Stimulated activated CD4-positive, alpha-beta T cell treated with anti-CD3 and anti-CD28 coated beads, Interleukin-1b, Interleukin-23, amount 100 ng/mL, for 48 hours (primary cell): Measurements from ENCODE around the gene RAB27A.
A peak's percentile ranks its signal among the peaks of the same experiment; 100 is the strongest.
"Not testable (repeated sequence)": the region's sequence is repeated elsewhere in the genome, so short reads cannot be mapped to it uniquely, and the experiment has no call there.

Experiments
- DNase-seq: peaks from one replicate; pipeline ENCODE4 v3.0.0-alpha.2; 2020

RAB27A gene

DNA sequence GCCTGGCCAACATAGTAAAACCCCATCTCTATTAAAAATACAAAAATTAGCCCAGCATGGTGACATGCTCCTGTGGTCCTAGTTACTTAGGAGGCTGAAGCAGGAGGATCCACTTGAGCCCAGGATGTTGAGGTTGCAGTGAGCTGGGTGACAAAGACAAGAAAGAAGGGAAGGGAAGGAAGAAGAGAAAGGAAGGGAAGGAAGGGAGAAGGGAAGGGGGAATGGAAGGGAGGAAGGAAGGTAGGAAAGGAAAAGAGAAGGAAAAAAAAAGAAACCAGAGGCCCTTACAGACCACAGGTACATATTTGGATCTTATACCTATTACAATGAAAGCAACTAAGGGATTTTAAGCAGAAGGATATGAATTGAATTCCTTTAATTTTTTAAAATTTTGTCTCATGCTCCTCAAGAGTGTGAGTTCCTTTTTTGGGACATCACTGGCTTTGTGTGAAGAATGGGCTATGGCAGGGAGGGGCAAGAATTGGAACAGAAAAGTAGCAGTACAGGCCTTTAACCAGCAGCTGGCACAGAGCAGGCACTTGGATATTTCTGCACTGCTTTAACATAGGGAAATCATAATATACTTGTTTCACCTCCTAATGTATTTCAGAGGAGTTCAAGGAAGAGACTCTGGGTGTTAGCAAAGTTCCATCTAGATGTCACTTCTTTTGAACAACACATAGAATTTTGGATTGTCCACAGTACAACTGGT, 7.9 kb downstream of the RAB27A start:
- DNase-seq = no peak

DNA sequence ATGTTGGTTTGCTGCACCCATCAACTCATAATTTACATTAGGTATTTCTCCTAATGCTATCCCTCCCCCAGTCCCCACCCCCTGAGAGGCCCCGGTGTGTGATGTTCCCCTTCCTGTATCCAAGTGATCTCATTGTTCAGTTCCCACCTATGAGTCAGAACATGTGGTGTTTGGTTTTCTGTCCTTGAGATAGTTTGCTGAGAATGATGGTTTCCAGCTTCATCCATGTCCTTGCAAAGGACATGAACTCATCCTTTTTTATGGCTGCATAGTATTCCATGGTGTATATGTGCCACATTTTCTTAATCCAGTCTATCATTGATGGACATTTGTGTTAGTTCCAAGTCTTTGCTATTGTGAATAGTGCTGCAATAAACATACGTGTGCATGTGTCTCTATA, 9.0 kb downstream of the RAB27A start:
- peak; percentile 48 for DNase-seq

DNA sequence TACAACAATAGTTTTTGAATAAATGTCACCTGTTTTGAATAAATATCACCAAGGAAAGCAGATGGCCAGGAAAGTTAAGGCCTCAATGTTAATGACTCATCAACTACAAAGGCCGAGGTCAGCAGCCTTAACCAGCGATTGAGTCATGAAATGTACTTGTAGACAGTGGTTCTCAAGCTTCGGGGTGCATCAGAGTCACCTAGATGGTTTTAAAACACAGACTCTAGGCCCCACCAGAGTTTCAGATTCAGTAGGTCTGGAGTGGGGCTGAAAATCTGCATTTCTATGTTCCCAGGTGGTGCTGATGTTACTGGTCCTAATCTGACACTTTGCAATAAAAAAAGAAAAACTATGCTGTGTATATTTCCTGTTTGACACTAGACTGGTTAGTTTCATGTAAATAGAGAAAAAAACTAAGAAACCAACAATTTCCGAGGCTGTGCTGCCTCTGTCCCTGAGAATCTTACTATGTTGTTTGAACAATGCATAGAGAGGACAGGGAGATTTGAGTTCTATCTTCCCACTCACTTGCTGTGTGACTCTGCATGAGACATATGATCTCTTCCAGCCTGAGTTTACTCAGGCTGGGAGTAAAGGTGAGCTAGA, 9.8 kb downstream of the RAB27A start:
- peak; percentile 71 for DNase-seq

DNA sequence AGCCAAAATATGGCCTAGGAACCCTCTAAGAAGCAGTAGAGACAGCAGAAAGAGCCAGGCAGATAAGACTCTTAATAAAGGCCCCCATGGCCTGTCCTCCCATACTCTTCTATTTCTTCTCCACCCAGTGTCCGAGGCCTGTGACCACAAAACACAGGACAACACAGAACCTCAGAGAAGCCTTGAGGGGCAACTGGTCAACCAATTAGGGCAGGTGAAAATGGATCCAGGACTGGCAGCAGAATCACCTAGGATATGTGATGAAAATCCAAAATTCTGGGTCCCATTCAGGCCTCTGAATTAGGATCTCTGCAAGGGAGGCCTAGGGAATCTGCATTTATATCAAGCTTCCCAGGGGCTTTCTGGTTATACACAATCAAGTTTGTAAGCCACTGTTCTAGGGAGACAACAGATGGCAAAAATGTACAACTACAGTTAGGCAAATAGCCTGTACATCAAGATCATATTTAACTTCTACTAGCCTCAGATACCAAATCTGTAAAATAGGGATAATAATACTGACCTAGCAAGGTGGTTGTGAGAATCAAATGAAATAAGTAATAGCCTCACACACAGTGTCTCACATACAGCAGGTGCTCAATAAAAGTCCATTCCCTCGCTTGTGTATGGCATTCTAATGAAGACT, 10.4 kb downstream of the RAB27A start:
- DNase-seq = no peak

DNA sequence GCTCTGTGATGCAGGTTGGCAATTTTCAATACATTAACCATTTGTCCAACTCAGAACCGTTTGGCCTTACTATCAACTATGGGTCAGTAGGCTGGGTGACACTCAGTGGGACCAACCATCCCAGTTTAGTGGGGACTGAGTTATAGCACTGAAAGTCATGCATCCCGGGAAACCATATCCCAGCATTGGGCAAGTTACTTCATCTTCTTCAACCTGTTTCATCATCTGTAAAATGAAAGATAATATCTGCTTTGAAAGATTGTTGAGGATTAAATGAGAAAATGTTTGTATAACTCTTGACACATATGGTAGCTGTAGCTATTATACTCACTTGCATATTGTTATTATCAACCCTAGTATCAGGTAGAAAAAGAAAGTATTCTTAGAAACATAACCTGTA, 11.9 kb downstream of the RAB27A start:
- no peak for DNase-seq

DNA sequence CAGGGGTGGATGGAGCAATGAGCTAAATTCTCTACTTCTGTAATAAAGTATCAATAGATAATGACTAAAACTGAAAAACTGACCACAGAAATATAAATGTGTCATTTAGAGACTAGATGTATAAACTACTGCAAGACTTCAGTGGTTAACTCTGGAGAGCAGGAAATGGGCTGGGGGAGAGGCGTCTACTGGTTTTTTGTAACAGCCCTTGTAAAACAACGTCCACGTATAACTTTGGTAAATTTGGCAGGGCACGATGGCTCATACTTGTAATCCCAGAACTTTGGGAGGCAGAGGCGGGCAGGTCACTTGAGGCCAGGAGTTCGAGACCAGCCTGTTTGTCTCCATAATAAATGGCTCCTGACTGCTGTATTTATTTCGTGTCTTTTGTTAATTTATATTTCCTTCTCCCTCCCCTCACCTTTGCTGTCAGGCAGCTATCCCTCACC, 12.5 kb downstream of the RAB27A start:
- peak; percentile 69 for DNase-seq

DNA sequence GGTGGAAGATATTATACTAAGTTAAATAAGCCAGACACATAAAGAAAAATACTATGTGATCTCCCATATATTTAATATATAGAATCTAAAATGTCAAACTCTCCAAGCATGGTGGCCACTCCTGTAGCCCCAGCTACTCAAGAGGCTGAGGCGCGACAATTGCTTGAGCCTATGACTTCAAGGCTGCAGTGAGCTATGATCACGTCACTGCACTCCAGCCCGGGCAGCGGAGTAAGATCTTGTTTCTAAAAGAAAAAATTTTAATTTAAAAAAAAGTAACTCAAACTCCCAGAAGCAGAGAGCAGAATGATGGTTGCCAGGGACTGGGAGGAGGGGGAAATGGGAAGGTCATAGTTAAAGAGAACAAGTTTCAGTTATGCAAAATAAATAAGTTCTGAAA, 13.3 kb downstream of the RAB27A start:
- no peak for DNase-seq

DNA sequence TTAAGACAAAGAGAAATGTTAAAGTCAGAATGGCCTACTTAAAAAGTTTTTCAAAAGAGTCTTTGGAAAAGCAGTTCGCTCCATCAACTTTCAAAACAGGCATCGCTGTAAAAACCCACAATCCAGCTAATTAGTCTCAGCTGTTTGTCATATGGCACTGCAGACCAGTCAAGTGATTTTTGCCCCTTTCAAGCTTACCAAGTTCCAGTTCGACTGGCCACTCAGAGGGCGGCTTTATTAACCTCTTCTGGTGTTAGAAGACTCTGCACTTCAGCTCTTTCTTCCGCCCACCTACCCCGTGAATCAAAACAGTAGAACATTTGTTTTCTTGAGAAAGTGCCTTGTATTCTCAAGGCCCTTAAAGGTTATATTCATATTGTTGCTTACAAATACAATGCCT, 19.3 kb downstream of the RAB27A start:
- no peak for DNase-seq

DNA sequence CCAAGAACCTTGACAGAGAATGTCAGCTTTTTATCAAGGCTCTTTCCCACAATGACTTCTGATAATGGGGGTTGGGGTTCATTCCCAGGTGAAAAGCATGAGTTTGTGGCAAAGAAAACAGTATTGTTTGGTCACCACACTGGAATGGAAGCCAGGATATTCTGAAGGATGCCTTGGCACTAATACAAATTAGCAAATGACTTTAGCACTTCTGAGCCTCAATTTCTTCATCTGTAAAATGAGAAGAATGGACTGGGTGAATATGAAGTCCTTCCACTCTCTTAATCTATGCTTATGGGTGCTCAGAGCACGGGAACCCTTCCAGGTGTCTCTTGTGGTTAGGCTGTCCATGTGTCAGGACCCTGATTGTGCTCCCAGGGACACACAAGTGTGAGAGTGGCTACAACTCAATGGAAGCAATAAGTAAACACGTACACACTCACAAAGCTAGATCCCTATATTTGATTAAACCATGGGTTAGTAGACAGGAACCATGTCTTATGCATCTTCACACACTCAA, 21.4 kb downstream of the RAB27A start:
- DNase-seq = no peak

DNA sequence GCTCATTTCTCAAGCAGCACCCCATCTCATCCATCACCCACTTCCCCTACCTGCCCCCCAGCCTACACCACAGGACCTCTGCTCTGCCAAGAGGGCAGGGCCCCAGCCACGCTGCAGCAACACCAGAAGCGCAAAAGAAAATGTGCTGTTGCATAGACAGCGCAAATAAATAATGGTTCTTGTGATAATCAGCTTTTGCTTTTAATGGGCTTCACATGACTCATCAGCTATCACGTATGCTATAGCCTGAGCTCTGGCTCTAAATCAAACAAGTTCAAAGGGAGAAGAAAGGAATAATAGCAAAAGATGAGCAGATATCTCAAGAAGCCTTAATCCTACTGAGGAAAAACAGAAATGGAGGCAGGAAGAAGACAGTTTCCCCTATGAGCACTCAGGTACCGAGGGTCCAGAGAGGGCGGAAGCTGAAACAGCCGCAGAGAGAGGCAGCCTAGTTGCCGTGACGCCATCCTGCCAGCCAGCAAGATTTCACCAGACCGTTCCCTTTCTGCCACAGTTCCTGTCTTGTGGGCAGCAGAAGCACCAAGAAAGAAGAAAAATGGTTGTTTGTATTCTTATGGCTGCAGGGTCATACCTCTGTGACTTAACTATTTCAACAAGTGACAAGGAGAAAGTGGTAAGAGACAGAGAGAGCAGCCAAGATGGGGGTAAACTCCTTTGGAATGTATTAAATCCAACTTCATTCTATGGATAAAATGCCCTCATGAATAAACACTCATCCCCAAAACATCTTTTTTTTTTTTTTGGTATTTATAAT, 22.0 kb downstream of the RAB27A start:
- DNase-seq = peak; percentile 63

DNA sequence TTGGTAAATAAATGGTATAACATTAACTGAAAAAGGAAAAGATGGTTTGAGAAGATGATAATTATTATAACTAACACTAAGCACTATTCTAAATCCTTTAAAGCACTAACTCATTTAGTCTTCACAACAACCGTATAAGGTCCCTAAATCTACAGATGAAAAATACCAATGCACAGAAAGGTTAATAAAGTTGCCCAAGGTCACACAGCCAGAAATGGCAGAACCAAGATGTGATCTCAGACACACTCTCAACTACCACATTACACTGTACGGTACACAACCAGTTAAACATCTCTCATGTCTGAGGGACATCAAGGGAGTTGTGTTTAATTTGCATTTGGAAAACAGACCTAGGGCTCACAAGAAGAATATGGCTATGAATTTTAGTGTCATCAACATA, 23.1 kb downstream of the RAB27A start:
- DNase-seq = no peak

DNA sequence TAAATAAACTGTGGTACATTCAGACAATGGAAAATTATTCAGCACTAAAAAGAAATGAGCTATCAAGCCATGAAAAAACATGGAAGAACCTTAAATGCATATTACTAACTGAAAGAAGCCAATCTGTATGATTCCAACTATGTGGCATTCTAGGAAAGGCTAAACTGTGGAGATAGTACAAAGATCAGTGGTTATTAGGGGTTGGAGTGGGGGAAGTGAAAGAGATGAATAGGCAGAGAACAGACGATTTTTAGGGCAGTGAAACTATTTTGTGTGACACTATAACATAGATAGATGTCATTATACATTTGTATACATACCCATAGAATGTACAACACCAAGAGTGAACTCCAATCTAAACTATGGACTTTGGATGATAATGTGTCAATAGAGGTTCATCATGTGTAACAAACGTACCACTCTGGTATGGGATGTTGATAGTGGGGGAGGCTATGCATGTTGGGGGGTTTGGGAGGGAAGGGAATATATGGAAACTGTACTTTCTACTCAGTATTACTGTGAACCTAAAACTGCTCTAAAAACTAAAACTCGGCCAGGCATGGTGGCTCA, 29.0 kb downstream of the RAB27A start:
- no peak for DNase-seq

DNA sequence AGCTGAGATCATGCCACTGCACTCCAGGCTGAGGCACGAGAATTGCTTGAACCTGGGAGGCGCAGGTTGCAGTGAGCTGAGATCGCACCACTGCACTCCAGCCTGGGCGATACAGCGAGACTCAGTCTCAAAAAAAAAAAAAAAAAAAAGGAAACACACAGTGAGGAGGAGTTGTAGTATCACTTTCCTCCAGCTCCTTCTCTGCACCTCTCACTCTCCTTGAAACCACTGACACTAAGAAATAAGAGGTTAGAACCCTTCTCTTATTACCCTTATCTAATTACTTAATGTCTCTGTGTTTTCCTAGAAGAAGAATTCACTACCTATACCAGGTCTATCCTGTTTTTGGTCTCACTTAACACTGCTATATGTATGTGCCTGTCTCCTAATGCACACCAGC, 31.7 kb downstream of the RAB27A start:
- DNase-seq = no peak

DNA sequence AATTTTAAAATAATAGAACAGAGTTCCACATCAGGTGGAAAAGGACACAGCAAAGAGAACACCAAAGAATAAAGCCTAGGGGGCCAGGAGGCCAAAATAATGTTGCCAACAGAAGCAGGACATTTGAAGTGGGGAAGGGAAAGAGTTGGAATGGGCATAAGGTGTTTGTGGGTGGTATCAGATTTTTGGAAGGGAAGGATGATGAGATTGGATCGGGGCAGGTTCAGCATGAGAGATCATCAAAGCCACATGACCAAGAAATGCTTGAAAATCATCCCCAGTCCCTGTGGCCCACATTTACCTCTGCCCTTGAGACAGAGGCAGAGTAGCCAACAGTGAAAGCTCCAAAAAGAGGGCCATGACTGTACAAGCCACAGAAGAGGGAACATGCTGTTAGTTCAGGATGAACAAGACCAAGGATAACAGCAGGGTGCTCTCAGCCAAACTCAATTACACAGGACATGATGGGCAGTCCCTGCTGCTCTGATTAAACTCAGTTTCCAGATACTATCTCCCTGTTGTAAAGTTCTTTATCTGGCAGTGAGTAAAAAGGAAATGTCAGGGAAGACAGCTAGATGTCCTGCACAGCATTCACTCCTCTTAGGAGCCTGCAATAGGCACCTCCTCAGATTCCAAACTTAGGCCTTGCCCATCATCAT, 32.5 kb downstream of the RAB27A start:
- no peak for DNase-seq

DNA sequence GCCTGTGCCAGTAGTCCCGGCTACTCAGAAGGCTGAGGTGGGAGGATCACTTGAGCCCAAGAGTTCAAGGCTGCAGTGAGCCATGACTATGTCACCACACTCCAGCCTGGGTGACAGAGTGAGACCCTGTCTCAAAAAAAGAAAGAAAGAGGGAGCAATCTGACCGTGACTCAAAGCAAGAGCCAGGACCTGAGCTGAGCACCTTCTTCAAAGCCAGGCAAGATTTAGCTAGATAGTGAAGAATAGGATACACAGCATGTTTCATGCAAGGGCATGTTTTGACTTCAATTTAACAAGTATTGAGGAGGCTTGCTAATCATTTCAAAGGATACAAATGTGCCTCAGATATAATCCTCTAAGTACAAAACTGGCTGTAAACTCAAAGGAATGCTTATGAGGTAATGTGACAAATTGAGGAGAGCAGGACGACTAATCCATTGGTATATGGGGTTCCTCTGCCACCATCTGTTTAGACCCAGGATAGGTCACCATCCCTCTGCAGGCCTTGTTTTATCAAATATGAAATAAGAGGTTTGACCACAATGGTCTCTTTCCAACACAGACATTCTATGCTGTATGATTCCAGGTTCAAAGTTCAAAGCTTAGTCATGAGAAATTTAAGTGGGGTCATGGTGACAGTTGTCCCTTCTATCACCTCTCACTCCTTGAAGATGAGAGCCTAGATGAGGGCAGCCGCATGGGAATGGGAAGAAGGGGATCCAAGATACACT, 33.2 kb downstream of the RAB27A start:
- DNase-seq = peak; percentile 30

DNA sequence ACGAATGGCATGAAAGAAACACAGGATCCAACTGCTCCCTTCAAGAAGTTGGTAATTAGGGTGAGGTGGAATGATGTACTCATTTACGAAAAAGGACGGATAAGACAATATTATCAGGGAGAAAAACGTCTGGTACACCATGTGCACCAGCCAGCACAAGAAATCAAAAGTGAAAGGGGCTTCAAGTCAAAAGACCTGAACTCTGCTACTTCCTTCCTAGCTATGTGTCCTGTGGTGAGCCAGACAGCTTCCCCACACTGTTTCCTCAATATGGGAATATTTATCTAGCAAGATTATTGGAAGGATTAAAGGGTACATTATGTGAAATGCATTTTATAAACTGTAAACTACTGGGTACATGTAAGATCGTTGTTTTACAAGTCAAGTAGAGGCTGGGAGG, 33.9 kb downstream of the RAB27A start:
- DNase-seq = no peak

DNA sequence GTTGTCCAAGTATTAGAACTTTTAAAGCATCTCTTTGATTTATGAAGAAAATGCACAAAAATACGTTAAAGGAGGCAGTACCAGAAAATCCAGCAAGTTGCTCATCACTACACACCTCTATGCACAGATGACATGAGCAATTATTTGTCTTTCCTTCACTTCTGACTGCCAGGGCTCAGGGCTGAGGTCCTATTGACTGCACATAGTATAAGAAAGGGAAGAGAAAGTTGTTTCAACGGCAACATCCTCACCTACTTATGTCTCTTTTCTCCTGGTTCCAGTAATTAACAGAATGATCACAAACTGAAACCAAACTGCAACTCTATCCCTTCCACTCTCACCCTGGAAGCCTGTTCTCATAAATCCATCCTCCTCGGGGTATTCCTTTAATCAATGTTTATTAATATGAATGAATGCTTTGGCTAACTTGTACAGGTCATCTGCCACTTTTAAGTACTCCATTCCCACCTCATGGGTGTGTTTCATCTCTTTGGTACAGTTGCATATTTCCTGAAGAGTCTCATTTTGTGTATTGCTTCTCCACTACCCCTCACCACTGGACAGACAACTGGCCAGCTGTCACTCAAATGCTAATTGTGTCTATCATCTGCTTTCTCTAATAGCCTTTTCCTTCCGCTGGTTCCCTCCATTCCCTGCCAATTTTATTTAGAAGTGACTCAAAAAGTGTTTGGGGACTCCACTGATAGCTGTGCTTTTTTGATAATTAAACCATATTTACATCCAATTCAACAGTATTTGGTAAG, 34.5 kb downstream of the RAB27A start:
- DNase-seq = no peak

DNA sequence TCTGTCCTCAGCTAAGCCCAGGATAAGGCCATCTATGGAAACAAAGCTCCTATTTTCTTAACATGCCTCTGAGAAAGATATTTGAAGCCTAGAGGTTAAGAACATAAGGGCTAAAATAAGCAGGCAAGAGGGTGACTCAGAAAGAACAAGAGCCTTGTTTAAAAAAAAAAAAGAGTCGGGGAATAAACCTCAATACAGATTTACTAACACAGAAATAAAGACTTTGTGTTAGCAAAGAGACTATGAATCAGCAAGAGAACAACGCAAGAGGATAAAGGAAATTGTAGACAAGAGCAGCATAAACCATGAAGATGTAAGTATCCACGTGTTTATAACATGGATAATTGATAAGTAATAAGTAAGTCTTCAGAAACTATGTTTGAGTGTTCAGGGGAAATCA, 36.0 kb downstream of the RAB27A start:
- DNase-seq = no peak

DNA sequence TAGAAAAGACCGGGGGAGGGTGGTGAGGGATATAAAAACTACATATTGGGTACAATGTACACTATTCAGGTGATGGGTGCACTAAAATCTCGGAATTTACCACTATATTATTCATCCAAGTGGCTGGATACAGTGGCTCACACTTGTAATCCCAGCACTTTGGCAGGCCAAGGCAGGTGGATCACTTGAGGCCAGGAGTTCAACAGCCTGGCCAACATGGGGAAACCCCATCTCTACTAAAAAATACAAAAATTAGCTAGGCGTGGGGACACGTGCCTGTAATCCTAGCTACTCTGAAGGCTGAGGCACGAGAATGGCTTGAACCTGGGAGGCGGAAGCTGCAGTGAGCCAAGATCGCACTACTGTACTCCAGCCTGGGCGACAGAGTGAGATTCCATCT, 37.4 kb downstream of the RAB27A start:
- not testable (repeated sequence) for DNase-seq

DNA sequence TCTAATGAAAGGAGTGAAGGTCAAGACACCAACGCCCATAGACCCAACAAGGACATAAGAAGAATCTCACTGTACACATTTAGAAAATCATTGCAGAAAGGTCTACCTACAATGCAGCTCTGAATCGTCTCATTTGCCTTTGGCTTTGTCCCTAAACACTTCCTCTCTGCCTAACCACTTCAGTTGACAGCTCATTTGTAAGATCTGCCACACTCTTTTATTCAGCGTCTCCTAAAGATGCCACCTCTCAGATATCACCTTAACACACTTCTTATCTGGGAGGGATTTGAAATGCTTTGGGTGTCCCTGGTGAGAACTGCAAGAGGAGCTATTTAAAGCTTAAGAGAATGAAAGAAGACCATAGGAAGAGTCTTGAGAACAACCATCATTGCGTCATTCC, 38.7 kb downstream of the RAB27A start:
- no peak for DNase-seq

DNA sequence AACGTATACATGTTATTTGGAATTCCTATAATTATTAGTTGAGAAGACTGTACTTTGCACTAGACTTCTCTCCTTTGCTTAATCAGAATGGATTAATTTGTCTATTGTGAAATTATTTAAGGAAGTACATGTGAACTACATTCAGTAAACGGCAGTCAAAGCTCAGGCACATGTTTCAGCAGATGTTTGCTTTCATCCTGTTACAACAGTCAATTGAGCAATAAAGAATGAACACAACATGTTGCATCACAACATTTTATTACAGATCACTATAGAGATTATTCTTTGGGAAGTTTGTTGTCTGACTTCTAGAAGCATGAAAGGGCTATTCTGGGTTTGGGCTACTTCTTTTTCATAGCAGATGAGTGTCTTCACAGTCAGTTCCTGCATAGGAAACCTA, 39.2 kb downstream of the RAB27A start:
- no peak for DNase-seq
